ENCODE results near the gene KRT38. TPM values are rescaled to one million over a fixed set of nuclear protein-coding genes. Genes with fewer than 3 reads are reported as not detected.
"Not testable (repeated sequence)": the region's sequence is repeated elsewhere in the genome, so short reads cannot be mapped to it uniquely, and the experiment has no call there.

Gene KRT38
- total RNA-seq, 1 donor from 2014 or later, result not detected

GRCh38 chr17:41404024-41404671, 36.6 kb downstream of the KRT38 start:
- intact Hi-C loops (cut with DNase I), result no loop called here
- DNase-seq (ENCODE audit: low spot score) (no peak), ATAC-seq (peak; percentile 70)

- no peak for ATAC-seq
- intact Hi-C loops (cut with DNase I), result no loop called here
Observed at GRCh38 chr17:41403404-41404023, 37.3 kb downstream of the KRT38 start.

GRCh38 chr17:41402161-41402560, 38.6 kb downstream of the KRT38 start:
- DNase-seq (ENCODE audit: low spot score) (no peak), ATAC-seq (no peak)
- intact Hi-C loops (cut with DNase I), result no loop called here

More at GRCh38 chr17:41403404-41404023, 37.3 kb downstream of the KRT38 start:
- no peak for DNase-seq (ENCODE audit: low spot score)

GRCh38 chr17:41396996-41397660, 43.7 kb downstream of the KRT38 start, which contains the start of gene KRT31:
TSS of gene KRT31 (minus strand) at chr17:41397608. CDS start at chr17:41397539, 69 bp downstream.
- intact Hi-C loops (cut with DNase I), result no loop called here
- ATAC-seq (no peak), DNase-seq (ENCODE audit: low spot score) (no peak)

- no peak for ATAC-seq
- intact Hi-C loops (cut with DNase I), result no loop called here
- no peak for DNase-seq (ENCODE audit: low spot score)
Observed at GRCh38 chr17:41396340-41396739, 44.4 kb downstream of the KRT38 start.

GRCh38 chr17:41395611-41396010, 45.2 kb downstream of the KRT38 start:
- intact Hi-C loops (cut with DNase I), result no loop called here
- DNase-seq (ENCODE audit: low spot score) (no peak), ATAC-seq (no peak)

GRCh38 chr17:41395044-41395443, 45.7 kb downstream of the KRT38 start:
- intact Hi-C loops (cut with DNase I); ATAC-seq; DNase-seq (ENCODE audit: low spot score): not testable (repeated sequence)

GRCh38 chr17:41394254-41394996, 46.4 kb downstream of the KRT38 start:
- ATAC-seq (no peak), DNase-seq (ENCODE audit: low spot score) (no peak)
- intact Hi-C loops (cut with DNase I), result no loop called here

- DNase-seq (ENCODE audit: low spot score), result no peak
- intact Hi-C loops (cut with DNase I), result no loop called here
Observed at GRCh38 chr17:41393826-41394225, 47.0 kb downstream of the KRT38 start.

GRCh38 chr17:41393294-41393693, 47.5 kb downstream of the KRT38 start:
- ATAC-seq, result no peak
- no peak for DNase-seq (ENCODE audit: low spot score)
- intact Hi-C loops (cut with DNase I), result no loop called here

More at GRCh38 chr17:41393826-41394225, 47.0 kb downstream of the KRT38 start:
- no peak for ATAC-seq

GRCh38 chr17:41392278-41392677, 48.5 kb downstream of the KRT38 start:
- ATAC-seq (no peak), DNase-seq (ENCODE audit: low spot score) (no peak)
- intact Hi-C loops (cut with DNase I), result no loop called here

- intact Hi-C loops (cut with DNase I), result no loop called here
- DNase-seq (ENCODE audit: low spot score), result no peak
Observed at GRCh38 chr17:41391535-41391934, 49.2 kb downstream of the KRT38 start.

GRCh38 chr17:41390411-41390938, 50.3 kb downstream of the KRT38 start:
- no peak for DNase-seq (ENCODE audit: low spot score)

More at GRCh38 chr17:41391535-41391934, 49.2 kb downstream of the KRT38 start:
- ATAC-seq, result no peak

GRCh38 chr17:41387670-41388069, 53.1 kb downstream of the KRT38 start:
- intact Hi-C loops (cut with DNase I), result no loop called here
- ATAC-seq, result no peak
- DNase-seq (ENCODE audit: low spot score), result no peak

More at GRCh38 chr17:41390411-41390938, 50.3 kb downstream of the KRT38 start:
- no peak for ATAC-seq
- intact Hi-C loops (cut with DNase I), result no loop called here

- intact Hi-C loops (cut with DNase I), result no loop called here
- DNase-seq (ENCODE audit: low spot score), result no peak
- ATAC-seq, result no peak
Observed at GRCh38 chr17:41386227-41386626, 54.6 kb downstream of the KRT38 start.
